K562 (cell line): ENCODE data around the gene CDC27. TPM values are rescaled to one million over a fixed set of nuclear protein-coding genes. Genes with fewer than 3 reads are reported as not detected.

Experiments
- ATAC-seq: fragments of 200-7000 bp; cut with Tn5 transposase; 3 replicates; pipeline ENCODE4 v1.9.1; 2020; ENCODE audit warnings: moderate library complexity
- BruUV-seq: library from RNA; stranded (reverse); fragments of 400-500 nt; replicated peaks from 2 replicates; lab custom pipeline; 2021; lab: Mats Ljungman, UMichigan
- CTCF ChIA-PET: fragments of 300-600 bp; formaldehyde crosslinking; extraction: SDS; loops from one replicate; lab custom pipeline; 2021; ENCODE audit warnings: low intra/inter-chr PET ratio; lab: Yijun Ruan, JAX
- POLR2A ChIA-PET: fragments of 300-600, 350-650 bp; sonication (Branson Sonifier 250); formaldehyde crosslinking; extraction: SDS; loops from one replicate; lab custom pipeline; 2021; ENCODE audit warnings: antibody characterized with exemption, inconsistent platforms; lab: Yijun Ruan, JAX
- DNase-seq, 4 experiments: peaks; one replicate each; pipeline versions ENCODE4 v3.0.0 to v3.0.0-alpha.2; 2011 to 2018; ENCODE audit warnings: low spot score in 3 of 4, mixed read lengths in 3 of 4; ENCODE audit errors: extremely low read depth in 1 of 4
- FAIRE-seq: peaks from 2 replicates; lab custom pipeline; 2011; peaks lifted over from hg19 to GRCh38; lab: Jason Lieb, UNC
- H2AFZ ChIP-seq: 2 replicates; pipeline ENCODE4 v1.6.0; 2011; ENCODE audit warnings: low read depth, low read length, control low read depth, inconsistent platforms
- H3K27ac ChIP-seq: fragments of 200-600 bp; 3 replicates; pipeline ENCODE4 v1.8.0; 2011; ENCODE audit warnings: low read depth, mild to moderate bottlenecking, control low read depth, inconsistent platforms, low read length, moderate library complexity, mixed read lengths; ENCODE audit errors: extremely low read depth
- H3K27me3 ChIP-seq, 2 experiments: fragments of 300-600 bp in 1 of 2; 2 replicates in 1 of 2; 3 replicates in 1 of 2; pipeline versions ENCODE4 v1.6.0 to v1.8.0; 2011; ENCODE audit warnings: inconsistent platforms in 2 of 2, low read length in 2 of 2, mild to moderate bottlenecking in 1 of 2, mixed read lengths in 1 of 2, moderate library complexity in 1 of 2; ENCODE audit not compliant: control insufficient read depth in 2 of 2, insufficient read depth in 2 of 2
- H3K36me3 ChIP-seq: fragments of 300-600 bp; 3 replicates; pipeline ENCODE4 v1.8.0; 2011; ENCODE audit warnings: mild to moderate bottlenecking, low read length, inconsistent platforms; ENCODE audit not compliant: control insufficient read depth, insufficient read depth
- H3K4me1 ChIP-seq, 2 experiments: fragments of 200-600 bp in 1 of 2; replicated peaks in 1 of 2; 2 replicates in 1 of 2; 3 replicates in 1 of 2; pipeline versions ENCODE4 v1.5.1 to v1.8.0; 2011; ENCODE audit warnings: inconsistent platforms in 2 of 2, low read length in 2 of 2, mild to moderate bottlenecking in 1 of 2, mixed read lengths in 1 of 2, moderate library complexity in 1 of 2; ENCODE audit not compliant: control insufficient read depth in 2 of 2, insufficient read depth in 2 of 2
- H3K4me2 ChIP-seq: 2 replicates; pipeline ENCODE4 v1.6.1; 2011; ENCODE audit warnings: low read length, control low read depth, inconsistent platforms, mixed read lengths; ENCODE audit not compliant: insufficient read depth
- H3K4me3 ChIP-seq: fragments of 200-600 bp; sonication (generic), shearing (Covaris generic); 2 replicates; pipeline ENCODE4 v1.5.1; 2016; ENCODE audit warnings: control low read depth, inconsistent platforms
- H3K79me2 ChIP-seq: fragments of 200-600 bp; 3 replicates; pipeline ENCODE4 v1.8.0; 2011; ENCODE audit warnings: low read length, inconsistent platforms; ENCODE audit not compliant: control insufficient read depth, insufficient read depth
- H3K9ac ChIP-seq, 2 experiments: 2 replicates each; pipeline versions ENCODE4 v1.6.0 to v1.6.1; 2011; ENCODE audit warnings: low read depth in 2 of 2, low read length in 2 of 2, control low read depth in 1 of 2, inconsistent platforms in 1 of 2, mild to moderate bottlenecking in 1 of 2, mixed read lengths in 1 of 2; ENCODE audit not compliant: insufficient read depth in 1 of 2
- H3K9me1 ChIP-seq: one replicate; pipeline ENCODE4 v1.6.0; 2011; ENCODE audit warnings: inconsistent platforms, mild to moderate bottlenecking, low read length, moderate library complexity; ENCODE audit not compliant: control insufficient read depth, insufficient read depth
- H3K9me3 ChIP-seq: replicated peaks from 2 replicates; pipeline ENCODE4 v1.5.1; 2011; ENCODE audit warnings: low read depth, low read length, inconsistent platforms; ENCODE audit not compliant: control insufficient read depth, insufficient read depth
- H4K20me1 ChIP-seq: replicated peaks from 2 replicates; pipeline ENCODE4 v1.6.1; 2011; ENCODE audit warnings: low read length, inconsistent platforms, mixed read lengths; ENCODE audit not compliant: control insufficient read depth, insufficient read depth
- MLLT1 ChIP-seq, 2 experiments: fragments of 450-650 bp; IDR thresholded peaks; 2 replicates each; pipeline ENCODE4 v1.6.1; 2016
- ZNF449 ChIP-seq: fragments of 250-450 bp; sonication (Bioruptor Pico); IDR thresholded peaks from 2 replicates; pipeline ENCODE4 v1.8.0; 2022; ENCODE audit warnings: moderate library complexity, mild to moderate bottlenecking, inconsistent platforms
- WGBS: fragments of 100-300 bp; shearing (Covaris generic); methylation state at CpG from one replicate; pipeline ENCODE4 v1.1.6; 2016; ENCODE audit warnings: low coverage, mixed read lengths; ENCODE audit not compliant: insufficient coverage; ENCODE audit errors: missing lambda C conversion rate; 5-methylcytosine and 5-hydroxymethylcytosine counted together
- in situ Hi-C: fragments of 300-500 bp; cut with MboI; formaldehyde crosslinking; loops from 4 replicates; pipeline ENCODE4 v1.15.0; 2018; ENCODE audit warnings: inconsistent platforms, mixed read lengths
- intact Hi-C: fragments of 100-400 bp; cut with micrococcal nuclease; formaldehyde crosslinking; loops from 2 replicates; pipeline ENCODE4 v1.14.2; 2022
- polyA plus RNA-seq, 8 experiments: library from polyadenylated mRNA; depleted of rRNA in 4 of 8; stranded (reverse) in 5 of 8; unstranded in 3 of 8; fragments of >200 nt; fragmentation: Nextera tagmentation in 2 of 8; fragmentation: Illumina TruSeq in 1 of 8; extraction: Ambion mirVana in 2 of 8; extraction: Trizol in 1 of 8; gene quantifications; 2 replicates each; pipeline versions ENCODE4 v1.2.1 to v1.2.3, GENCODE V29; 2011 to 2014; ENCODE audit warnings: inconsistent platforms in 1 of 8, missing spikeins in 1 of 8
- total RNA-seq, 7 experiments: library from RNA; depleted of rRNA in 6 of 7; stranded (reverse); fragments of >200 nt in 6 of 7; fragmentation: Illumina TruSeq in 2 of 7; extraction: Trizol in 2 of 7; gene quantifications; 2 replicates each; pipeline versions ENCODE4 v1.2.1 to v1.2.3, GENCODE V29; 2011 to 2021; ENCODE audit warnings: low replicate concordance in 1 of 7

The CDC27 gene
- total and polyA plus RNA-seq, 9 of the 15 experiments (the other 6 are each of a cell fraction or from before 2014, with no cell fraction given): 28.6 to 155 (median 94.1) TPM

GRCh38 chr17:47205419-47205963 lies 16.4 kb upstream of the CDC27 start:
- peaks cover 20% of the 10 kb centered on the region for H3K79me2 ChIP-seq
- H3K27me3 ChIP-seq: no peaks in the 10 kb centered on the region
- ChIA-PET POLR2A (interaction anchor here (0.6 to 1.4 kb wide), 2 partner anchors 15 to 52 kb away, joined by 3 to 8 read pairs; no protein-coding TSS in a partner anchor), CTCF (no interaction called here)
- no peaks in the 10 kb centered on the region; the same call in 2 of the 3 replicates for H3K36me3 ChIP-seq
- no peaks in the 10 kb centered on the region for H4K20me1 ChIP-seq
- no peak for FAIRE-seq
- intact Hi-C loops: no loop called here
- peak overlapping the region; percentile 36; the same call in 1 of the 3 replicates for H3K27ac ChIP-seq
- no TSS peak for BruUV-seq
- no peak for ATAC-seq
- no peak overlapping the region for H3K4me3 ChIP-seq
- DNase-seq: no peak
- H3K9me3 ChIP-seq: no peaks in the 10 kb centered on the region
- 81% methylated on average over 9 of the region's 9 CpGs for WGBS
- no peak overlapping the region; the same call in 1 of the 2 replicates for H3K4me2 ChIP-seq
- TF ChIP-seq MLLT1 (IDR thresholded peaks at IDR 0.05) (no peak), ZNF449 (CRISPR knock-in tag) (peak; percentile 96; the same call in 1 of the 2 replicates)
- peaks cover 23 to 31% of the 10 kb centered on the region in 2 experiments for H3K4me1 ChIP-seq
- H3K9me1 ChIP-seq: no peaks in the 10 kb centered on the region
- peak overlapping the region; percentile 95 for H2AFZ ChIP-seq
- peak overlapping the region in 1 of 2 experiments; percentile 57; a peak in 1 of 4 replicates for H3K9ac ChIP-seq
- in situ Hi-C loops: no loop called here
